Hippocampal formation (tissue), 2 donors: Measurements from ENCODE around the gene TCF21.
"Not testable (repeated sequence)": the region's sequence is repeated elsewhere in the genome, so short reads cannot be mapped to it uniquely, and the experiment has no call there.

Source experiments
- DNase-seq, 2 donors: peaks; one replicate each; lab custom pipeline; 2025; lab: John Stamatoyannopoulos, UW

Gene TCF21

DNA sequence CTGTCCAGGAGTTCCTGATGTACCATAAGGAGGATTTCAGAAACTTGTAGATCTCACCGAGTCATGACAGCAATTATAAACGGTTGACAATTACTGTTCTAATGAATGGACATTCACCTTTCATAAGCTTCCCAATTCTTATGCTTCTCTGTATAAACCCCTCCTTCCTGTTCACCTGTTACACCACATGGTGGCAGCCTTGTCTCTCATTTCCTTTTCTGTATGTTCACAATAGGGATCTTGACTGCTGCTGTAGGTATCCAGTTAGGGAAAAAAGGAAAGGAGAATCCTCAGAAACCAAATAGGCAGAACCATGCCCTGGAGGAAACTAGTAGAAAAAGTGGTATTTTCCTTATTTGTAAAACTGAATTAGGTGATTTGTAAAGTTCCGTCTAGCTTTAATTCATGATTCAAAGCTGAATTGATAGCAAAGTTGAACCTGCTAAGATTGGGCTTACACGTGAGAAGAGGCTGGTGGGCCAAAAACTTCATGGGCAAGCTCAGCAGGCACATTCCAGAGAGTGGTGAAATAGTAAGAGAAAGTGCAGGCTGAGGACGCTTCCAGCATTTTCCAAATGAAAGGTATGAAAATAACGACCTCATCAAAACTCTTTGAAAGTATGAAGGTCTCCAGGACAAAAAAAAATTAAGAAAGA is 35.2 kb downstream of the TCF21 start:
- DNase-seq = peak; percentile 65 to 91

DNA sequence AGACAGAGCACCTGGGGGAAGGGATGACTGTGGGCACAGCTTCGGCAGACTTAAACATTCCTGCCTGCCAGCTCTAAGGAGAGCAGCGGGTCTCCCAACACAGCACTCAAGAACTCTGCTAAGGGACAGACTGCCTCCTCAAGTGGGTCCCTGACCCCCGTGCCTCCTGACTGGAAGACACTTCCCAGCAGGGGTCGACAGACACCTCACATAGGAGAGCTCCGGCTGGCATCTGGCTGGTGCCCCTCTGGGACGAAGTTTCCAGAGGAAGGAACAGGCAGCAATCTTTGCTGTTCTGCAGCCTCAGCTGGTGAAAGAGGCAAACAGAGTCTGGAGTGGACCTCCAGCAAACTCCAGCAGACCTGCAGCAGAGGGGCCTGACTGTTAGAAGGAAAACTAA is 42.3 kb downstream of the TCF21 start:
- DNase-seq = not testable (repeated sequence)

- not testable (repeated sequence) for DNase-seq
Observed at GRCh38 chr6:133936352-133936751, 47.4 kb downstream of the TCF21 start.

DNA sequence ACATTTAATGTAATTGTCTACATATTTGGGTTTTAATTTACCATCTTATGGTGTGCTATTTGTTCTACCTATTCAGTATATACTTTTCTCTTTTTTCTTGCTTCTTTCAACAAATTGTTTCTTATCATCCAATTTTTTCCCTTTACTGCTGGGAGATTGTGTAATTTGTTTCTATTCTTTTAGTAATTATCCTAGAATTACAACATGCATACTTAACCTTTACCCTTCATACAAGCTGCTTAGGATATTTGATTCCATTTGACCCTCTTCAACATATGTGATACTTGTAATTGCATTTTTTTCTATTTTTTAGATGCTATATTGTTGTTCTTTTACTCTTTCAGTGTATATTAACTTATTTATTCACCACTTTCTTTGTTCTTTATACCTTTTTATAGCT is 49.0 kb downstream of the TCF21 start:
- no peak for DNase-seq

DNA sequence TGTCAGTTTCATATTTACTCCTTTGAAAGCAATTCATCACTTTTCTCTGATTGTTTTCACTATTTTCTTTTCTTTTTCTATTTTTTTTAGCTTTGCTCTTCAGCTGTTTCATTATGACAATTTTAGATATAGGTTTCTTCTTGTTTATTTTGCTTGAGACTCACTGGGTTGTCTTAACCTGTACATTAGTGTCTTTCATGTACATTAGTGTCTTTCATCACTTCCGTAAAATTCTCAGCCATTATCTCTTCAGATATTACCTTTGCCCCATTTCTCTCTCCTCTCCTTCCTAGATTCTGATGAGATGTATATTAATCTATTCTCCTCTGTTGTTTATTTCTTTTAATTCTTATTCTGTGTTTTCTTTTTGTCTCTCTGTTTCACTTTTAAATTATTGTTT is 49.6 kb downstream of the TCF21 start:
- DNase-seq = no peak

GRCh38 chr6:133939778-133940667 is 51.1 kb downstream of the TCF21 start:
- DNase-seq = no peak
